ENCODE results near the gene SLC12A7.
"Not testable (repeated sequence)": the region's sequence is repeated elsewhere in the genome, so short reads cannot be mapped to it uniquely, and the experiment has no call there.

SLC12A7 gene

GRCh38 chr5:1062761-1063568, 48.9 kb downstream of the SLC12A7 start:
- no peak for DNase-seq (ENCODE audit: low read depth in 2 of 2)

- no peak for DNase-seq (ENCODE audit: low read depth in 2 of 2)
Observed at GRCh38 chr5:1061916-1062315, 49.9 kb downstream of the SLC12A7 start.

GRCh38 chr5:1061292-1061691, 50.6 kb downstream of the SLC12A7 start:
- not testable (repeated sequence) for DNase-seq (ENCODE audit: low read depth in 2 of 2)

GRCh38 chr5:1060535-1060981, 51.3 kb downstream of the SLC12A7 start:
- no peak for DNase-seq (ENCODE audit: low read depth in 2 of 2)

- DNase-seq (ENCODE audit: low read depth in 2 of 2): no peak
Observed at GRCh38 chr5:1059884-1060263, 52.0 kb downstream of the SLC12A7 start.

GRCh38 chr5:1058988-1059883, 52.6 kb downstream of the SLC12A7 start:
- DNase-seq (ENCODE audit: low read depth in 2 of 2): no peak

- no peak for DNase-seq (ENCODE audit: low read depth in 2 of 2)
Observed at GRCh38 chr5:1058083-1058945, 53.5 kb downstream of the SLC12A7 start.

- DNase-seq (ENCODE audit: low read depth in 2 of 2): no peak
Observed at GRCh38 chr5:1057485-1058082, 54.3 kb downstream of the SLC12A7 start.

- DNase-seq (ENCODE audit: low read depth in 2 of 2): no peak
Observed at GRCh38 chr5:1056611-1057484, 55.0 kb downstream of the SLC12A7 start.

- no peak for DNase-seq (ENCODE audit: low read depth in 2 of 2)
Observed at GRCh38 chr5:1055896-1056610, 55.8 kb downstream of the SLC12A7 start.

- no peak for DNase-seq (ENCODE audit: low read depth in 2 of 2)
Observed at GRCh38 chr5:1054799-1055775, 56.8 kb downstream of the SLC12A7 start.

GRCh38 chr5:1054018-1054798, 57.7 kb downstream of the SLC12A7 start:
- no peak for DNase-seq (ENCODE audit: low read depth in 2 of 2)

GRCh38 chr5:1053391-1054017, 58.4 kb downstream of the SLC12A7 start:
- DNase-seq (ENCODE audit: low read depth in 2 of 2): no peak

- DNase-seq (ENCODE audit: low read depth in 2 of 2): no peak
Observed at GRCh38 chr5:1052641-1053390, 59.0 kb downstream of the SLC12A7 start.

- DNase-seq (ENCODE audit: low read depth in 2 of 2): no peak
Observed at GRCh38 chr5:1052076-1052475, 59.8 kb downstream of the SLC12A7 start.

GRCh38 chr5:1051366-1051720, 60.5 kb downstream of the SLC12A7 start:
- DNase-seq (ENCODE audit: low read depth in 2 of 2): no peak
